ENCODE data around the gene TEPSIN. TPM values are rescaled to one million over a fixed set of nuclear protein-coding genes. Genes with fewer than 3 reads are reported as not detected.
A peak's percentile ranks its signal among the peaks of the same experiment; 100 is the strongest.

TEPSIN gene
- total and polyA plus RNA-seq, 2 of the 13 experiments (the other 11 are each of a cell fraction or from before 2014, with no cell fraction given) = 16.1 to 18.8 TPM

- TF ChIP-seq HNRNPK (IDR thresholded peaks at IDR 0.05; ENCODE audit: low read depth, low read length, poor library complexity, severe bottlenecking) = peak; percentile 85
- peak; percentile 48; the same call in 1 of the 2 replicates for TF ChIP-seq POGZ (CRISPR knock-in tag; IDR thresholded peaks at IDR 0.05)
- TF ChIP-seq ZNF891 (CRISPR knock-in tag; IDR thresholded peaks at IDR 0.05) = no peak; the same call in 1 of the 2 replicates
- peak; percentile 71; the same call in 1 of the 2 replicates for TF ChIP-seq STAT6 (CRISPR knock-in tag; IDR thresholded peaks at IDR 0.05; ENCODE audit: borderline replicate concordance)
- 0 out of 2 replicates have a peak, but pooled peaks have one; percentile 44 for TF ChIP-seq ZFP90 (CRISPR knock-in tag; IDR thresholded peaks at IDR 0.05; ENCODE audit: borderline replicate concordance)
- TF ChIP-seq YEATS2 (CRISPR knock-in tag; IDR thresholded peaks at IDR 0.05; ENCODE audit: borderline replicate concordance) = no peak
- TF ChIP-seq ASH2L (IDR thresholded peaks at IDR 0.05; ENCODE audit: insufficient read length, low read depth, low read length) = peak; percentile 93
- TF ChIP-seq HDAC1 (CRISPR knock-in tag; IDR thresholded peaks at IDR 0.05) = peak; percentile 93
- peak; percentile 68 for TF ChIP-seq NKX3-1 (CRISPR knock-in tag; IDR thresholded peaks at IDR 0.05)
- peak; percentile 83 for TF ChIP-seq CREM (IDR thresholded peaks at IDR 0.05)
- no peak for TF ChIP-seq CREM (CRISPR knock-in tag; IDR thresholded peaks at IDR 0.05)
- TF ChIP-seq ZFAT (CRISPR knock-in tag; conservative IDR thresholded peaks at IDR 0.05) = peak; percentile 19; the same call in 1 of the 2 replicates
- TF ChIP-seq ZNF333 (CRISPR knock-in tag; IDR thresholded peaks at IDR 0.05; ENCODE audit: borderline replicate concordance) = no peak
- peak; percentile 21; the same call in 1 of the 2 replicates for TF ChIP-seq FOXP4 (CRISPR knock-in tag; IDR thresholded peaks at IDR 0.05)
- no peak; the same call in 1 of the 2 replicates for TF ChIP-seq MXD3 (CRISPR knock-in tag; IDR thresholded peaks at IDR 0.05)
- 0 out of 2 replicates have a peak, but pooled peaks have one; percentile 70 for TF ChIP-seq ZNF230 (CRISPR knock-in tag; IDR thresholded peaks at IDR 0.05)
- TF ChIP-seq TCF12 (IDR thresholded peaks at IDR 0.05) = no peak
- TF ChIP-seq TCF12 (CRISPR knock-in tag; IDR thresholded peaks at IDR 0.05) = no peak; the same call in none of the 2 replicates
- TF ChIP-seq SP1 (IDR thresholded peaks at IDR 0.05) = no peak
- TF ChIP-seq SP1 (CRISPR knock-in tag; IDR thresholded peaks at IDR 0.05) = peak; percentile 83; the same call in 1 of the 2 replicates
- peak; percentile 83; the same call in 1 of the 2 replicates for TF ChIP-seq SP4 (CRISPR knock-in tag; IDR thresholded peaks at IDR 0.05)
Observed at GRCh38 chr17:81238815-81239713, at the start of gene TEPSIN, which contains the start of gene NDUFAF8 (continued).
